Hematopoietic multipotent progenitor cell treated with erythropoietin and hydrocortisone succinate and interleukin-3 and kit ligand, for 8 days (in vitro differentiated cells): ENCODE measurements around the gene MAPK8IP2.
"Not testable (repeated sequence)": the region's sequence is repeated elsewhere in the genome, so short reads cannot be mapped to it uniquely, and the experiment has no call there.

ENCODE experiments used
- DNase-seq: peaks from one replicate; pipeline ENCODE4 v3.0.0-alpha.2; 2015

MAPK8IP2 gene

GRCh38 chr22:50601669-50602337 is 1.2 kb downstream of the MAPK8IP2 start:
- DNase-seq: no peak

GRCh38 chr22:50602338-50602700 is 1.7 kb downstream of the MAPK8IP2 start:
- DNase-seq: no peak

GRCh38 chr22:50603511-50604255 is 3.1 kb downstream of the MAPK8IP2 start:
- no peak for DNase-seq

DNA sequence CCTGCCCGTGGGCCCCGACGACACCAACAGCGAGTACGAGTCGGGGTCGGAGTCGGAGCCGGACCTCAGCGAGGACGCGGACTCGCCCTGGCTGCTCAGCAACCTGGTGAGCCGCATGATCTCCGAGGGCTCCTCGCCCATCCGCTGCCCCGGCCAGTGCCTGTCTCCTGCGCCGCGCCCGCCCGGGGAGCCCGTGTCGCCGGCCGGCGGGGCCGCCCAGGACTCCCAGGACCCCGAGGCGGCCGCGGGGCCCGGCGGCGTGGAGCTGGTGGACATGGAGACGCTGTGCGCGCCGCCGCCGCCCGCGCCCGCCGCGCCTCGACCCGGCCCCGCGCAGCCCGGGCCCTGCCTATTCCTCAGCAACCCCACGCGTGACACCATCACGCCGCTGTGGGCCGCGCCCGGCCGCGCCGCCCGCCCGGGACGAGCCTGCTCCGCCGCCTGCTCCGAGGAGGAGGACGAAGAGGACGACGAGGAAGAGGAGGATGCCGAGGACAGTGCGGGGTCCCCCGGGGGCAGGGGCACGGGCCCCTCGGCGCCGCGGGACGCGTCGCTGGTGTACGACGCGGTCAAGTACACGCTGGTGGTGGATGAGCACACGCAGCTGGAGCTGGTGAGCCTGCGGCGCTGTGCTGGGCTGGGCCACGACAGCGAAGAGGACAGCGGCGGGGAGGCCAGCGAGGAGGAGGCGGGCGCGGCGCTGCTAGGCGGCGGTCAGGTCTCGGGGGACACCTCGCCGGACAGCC is 3.8 kb downstream of the MAPK8IP2 start:
- DNase-seq: no peak

GRCh38 chr22:50605002-50605612 is 4.5 kb downstream of the MAPK8IP2 start:
- DNase-seq: no peak

GRCh38 chr22:50605613-50606074 is 5.1 kb downstream of the MAPK8IP2 start:
- no peak for DNase-seq

GRCh38 chr22:50606165-50606945 is 5.8 kb downstream of the MAPK8IP2 start:
- DNase-seq: no peak

- DNase-seq: no peak
Measured at GRCh38 chr22:50606946-50607658, 6.5 kb downstream of the MAPK8IP2 start.

DNA sequence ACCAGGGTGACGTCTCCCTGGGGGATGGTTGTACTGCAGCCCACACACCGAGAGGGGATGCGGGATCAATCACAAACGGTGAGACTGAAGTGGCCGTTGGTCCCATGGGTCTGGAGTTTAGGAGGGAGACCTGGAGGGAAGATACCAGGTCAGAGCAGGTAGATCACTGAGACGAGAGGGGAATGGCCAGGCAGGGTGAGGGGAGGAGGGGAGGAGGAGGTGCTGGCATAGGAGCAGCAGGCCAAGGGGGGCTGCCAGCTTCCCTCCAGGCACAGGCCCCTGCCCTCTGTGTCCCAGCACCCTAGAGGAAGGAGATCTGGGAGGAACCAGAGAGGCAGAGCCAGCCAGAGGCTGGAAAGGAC is 7.0 kb downstream of the MAPK8IP2 start:
- DNase-seq: no peak

GRCh38 chr22:50608058-50608840 is 7.7 kb downstream of the MAPK8IP2 start:
- DNase-seq: not testable (repeated sequence)

GRCh38 chr22:50608996-50609395 is 8.4 kb downstream of the MAPK8IP2 start:
- DNase-seq: no peak

DNA sequence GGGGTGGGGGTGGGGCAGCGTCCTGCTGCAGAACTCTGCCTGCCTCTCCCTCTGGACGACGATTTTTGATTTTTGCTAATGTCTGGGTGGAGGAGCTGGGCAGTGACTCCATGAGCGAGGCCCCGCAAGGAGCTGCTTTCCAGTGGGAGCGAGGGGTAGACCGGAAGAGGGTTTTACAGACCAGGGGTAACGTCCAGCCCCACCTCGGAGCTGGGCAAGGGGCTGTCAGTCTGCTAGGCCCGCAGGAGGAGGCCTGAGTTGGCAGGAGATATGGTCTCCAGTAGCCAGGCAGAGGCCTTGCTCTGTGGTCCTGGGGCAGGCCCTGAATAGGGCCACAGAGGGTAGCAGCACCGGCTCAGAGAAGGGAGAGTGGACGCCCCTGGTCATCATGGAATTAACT is 9.0 kb downstream of the MAPK8IP2 start:
- DNase-seq: no peak

DNA sequence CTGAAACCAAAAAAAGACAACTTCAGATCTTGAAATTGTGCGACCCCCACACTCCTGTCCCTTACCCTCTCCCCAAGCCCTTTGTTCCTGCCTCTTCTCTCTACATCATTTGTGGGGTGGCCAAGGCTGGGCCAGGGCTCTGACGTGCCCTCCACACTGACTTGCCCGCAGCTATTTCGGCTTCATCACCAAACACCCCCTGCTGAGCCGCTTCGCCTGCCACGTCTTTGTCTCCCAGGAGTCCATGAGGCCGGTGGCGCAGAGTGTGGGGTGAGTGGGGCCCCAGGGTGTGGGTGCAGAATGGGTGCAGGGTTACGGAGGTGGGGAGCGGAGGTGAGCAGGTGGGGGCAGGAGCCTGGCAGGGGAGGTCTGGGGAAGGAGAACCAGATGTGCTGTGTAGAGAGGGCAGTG is 9.5 kb downstream of the MAPK8IP2 start:
- DNase-seq: no peak

DNA sequence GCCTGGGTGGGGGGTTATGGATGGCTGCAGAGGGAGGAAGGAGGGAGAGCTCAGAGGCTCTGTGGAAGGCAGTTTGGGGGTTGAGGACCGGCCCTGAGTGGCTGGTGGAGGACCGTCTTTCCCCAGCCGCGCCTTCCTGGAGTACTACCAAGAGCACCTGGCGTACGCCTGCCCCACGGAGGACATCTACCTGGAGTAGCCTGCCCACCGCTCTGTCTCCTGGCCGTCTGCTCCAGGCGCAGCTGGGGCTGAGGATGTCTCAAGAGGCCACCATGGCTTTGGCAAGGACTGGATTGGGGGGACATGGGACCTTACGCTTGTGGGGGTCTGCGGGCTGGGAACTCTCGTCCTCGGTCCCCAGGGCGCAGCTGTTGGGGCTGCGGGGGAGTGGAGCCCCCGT is 10.0 kb downstream of the MAPK8IP2 start:
- DNase-seq: no peak

GRCh38 chr22:50611341-50612060 is 10.9 kb downstream of the MAPK8IP2 start:
- DNase-seq: no peak

DNA sequence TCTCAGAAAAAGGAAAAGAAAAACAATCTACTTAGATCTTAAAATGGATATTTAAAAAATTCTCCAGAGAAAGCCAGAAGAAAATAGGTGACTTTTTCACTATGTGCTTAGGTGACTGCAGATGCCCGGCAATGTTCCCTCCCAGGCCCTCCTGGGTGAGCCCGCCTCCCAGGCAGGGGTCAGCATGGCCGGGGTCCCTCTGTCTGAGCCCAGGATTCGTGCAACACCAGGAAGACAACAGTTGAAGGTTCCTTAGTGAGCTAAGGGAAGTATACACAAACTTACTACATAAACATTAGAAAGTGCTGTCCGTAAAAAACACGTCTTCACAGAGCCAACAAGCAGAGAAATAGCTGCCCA is 11.6 kb downstream of the MAPK8IP2 start:
- DNase-seq: no peak

DNA sequence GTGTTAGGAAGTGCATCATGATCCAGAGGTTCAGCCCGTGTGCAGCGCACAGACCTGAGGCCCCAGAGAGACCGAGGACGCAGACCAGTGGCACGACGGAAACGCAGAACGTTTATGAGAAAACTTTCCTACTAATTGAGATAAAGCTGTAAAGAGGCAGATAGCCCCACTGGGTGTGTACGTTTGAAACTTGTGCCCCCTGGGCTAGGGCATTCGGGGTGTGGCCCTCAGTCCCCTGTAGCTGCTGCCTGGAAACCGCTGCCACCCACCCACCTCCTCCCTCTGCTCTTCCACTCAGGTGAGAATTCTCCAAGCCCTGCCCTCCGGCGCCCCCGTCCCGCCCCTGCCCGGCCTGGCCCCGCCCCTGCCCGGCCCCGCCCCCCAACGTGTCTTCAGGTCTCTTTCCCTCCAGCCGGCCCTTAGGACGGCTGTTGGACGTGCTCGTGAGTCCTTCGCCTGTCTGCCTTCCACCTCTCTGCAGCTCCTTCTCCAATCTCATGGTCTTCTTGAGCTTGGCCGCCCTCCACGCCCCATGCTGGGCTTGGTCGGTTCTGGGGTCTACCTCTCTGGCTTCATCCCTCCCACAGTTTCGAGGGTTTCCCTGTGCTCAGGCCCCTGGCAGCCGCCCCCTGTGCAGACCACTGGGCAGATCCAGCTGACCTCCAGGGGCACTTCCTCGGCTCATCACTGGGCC is 12.1 kb downstream of the MAPK8IP2 start:
- DNase-seq: peak; percentile 9

DNA sequence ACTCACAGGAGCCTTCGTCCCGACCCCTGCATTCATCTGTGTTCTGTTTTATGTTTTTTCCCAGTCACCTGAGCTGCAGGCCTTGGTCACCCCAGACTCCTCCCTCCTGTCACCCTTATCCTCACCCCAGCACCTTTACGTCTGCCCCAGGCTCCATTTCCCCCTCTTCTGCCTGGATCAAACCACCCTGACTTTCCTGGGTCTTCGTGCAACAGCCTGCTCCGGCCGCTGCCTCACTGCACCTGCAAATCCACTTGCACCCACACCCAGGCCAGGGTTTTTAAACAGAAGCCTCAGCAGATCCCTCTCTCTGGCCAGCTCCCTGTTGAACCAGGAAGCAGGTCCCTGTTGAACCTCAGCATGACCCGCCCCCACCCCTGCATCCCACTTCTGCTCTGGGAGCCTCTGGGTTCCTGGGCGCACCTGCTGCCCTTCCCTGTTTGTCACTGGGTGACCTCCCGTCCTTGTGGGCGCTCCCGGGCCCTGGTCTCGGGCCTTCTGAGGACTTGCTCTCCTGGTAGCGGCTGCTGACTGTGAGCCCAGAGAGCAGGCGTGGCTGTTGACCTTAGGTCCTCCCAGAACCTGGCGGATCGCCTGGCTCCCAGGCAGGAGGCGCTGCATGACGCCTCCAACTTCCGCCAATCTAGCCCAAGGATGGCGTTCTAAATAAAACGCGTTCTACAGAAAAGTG is 12.8 kb downstream of the MAPK8IP2 start:
- no peak for DNase-seq

DNA sequence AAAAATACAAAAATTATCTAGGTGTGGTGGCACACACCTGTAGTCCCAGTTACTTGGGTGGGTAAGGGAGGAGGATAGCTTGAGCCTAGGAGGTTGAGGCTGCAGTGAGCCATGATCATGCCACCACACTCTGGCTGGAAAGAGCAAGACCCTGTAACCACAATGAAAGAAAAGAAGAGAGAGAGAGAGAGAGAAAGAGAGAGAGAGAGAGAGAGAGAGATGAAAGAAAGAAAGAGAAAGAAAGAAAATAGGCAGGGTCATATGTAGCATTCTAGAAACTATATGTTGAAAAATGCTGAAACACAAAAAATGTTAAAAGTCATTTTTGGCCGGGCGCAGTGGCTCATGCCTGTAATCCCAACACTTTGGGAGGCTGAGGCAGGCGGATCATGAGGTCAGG is 13.7 kb downstream of the MAPK8IP2 start:
- not testable (repeated sequence) for DNase-seq
